ENCODE results near the gene LETM1. TPM values are rescaled to one million over a fixed set of nuclear protein-coding genes. Genes with fewer than 3 reads are reported as not detected.

LETM1 gene
- total RNA-seq, 2 donors from 2014 or later, result 45.7 to 52.4 TPM

DNA sequence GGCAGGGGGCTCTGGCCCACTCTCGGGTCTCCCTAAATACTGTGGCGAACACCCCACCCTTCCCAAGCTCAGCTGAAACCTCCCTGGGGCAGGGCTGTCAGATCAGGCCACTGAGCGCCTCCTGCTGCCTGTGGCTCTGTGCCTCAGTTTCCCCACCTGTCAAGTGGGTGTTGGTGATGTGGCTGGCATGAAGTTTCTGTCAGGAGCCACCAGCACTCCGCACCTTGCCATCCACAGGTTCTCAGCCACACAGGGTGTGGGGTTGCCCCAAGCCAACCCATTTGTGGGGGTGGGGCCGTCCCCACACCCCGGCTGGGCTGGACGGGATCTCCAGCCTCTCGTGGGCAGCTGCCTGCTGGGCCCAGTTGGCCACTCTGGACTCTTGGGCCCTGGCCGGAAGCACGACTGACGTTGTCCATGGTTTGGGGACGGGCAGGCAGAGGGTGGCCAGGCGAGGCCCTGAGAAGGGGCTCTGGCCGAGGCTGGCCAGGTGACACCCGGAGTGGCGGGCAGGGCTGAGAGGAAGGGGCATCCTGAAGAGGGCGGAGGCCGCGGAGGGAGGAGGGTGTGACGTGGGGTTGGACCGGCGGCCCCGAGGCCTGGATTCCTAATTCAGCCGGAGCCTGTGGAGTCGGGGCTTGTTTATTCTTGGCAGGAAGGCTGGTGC lies 68.4 kb downstream of the LETM1 start:
- Mint-ChIP-seq H3K27ac (no peak overlapping the region), H3K9me3 (no peaks in the 10 kb centered on the region), H3K27me3 (ENCODE audit: insufficient read depth) (peaks cover 25% of the 10 kb centered on the region), H3K4me3 (no peak overlapping the region), H3K36me3 (ENCODE audit: low read depth) (no peaks in the 10 kb centered on the region), H3K4me1 (no peaks in the 10 kb centered on the region)
- Histone ChIP-seq H3K9ac (ENCODE audit: extremely low read depth, low read length, poor library complexity, severe bottlenecking) (no peak overlapping the region), H3K9me3 (ENCODE audit: control insufficient read depth, low read length) (no peaks in the 10 kb centered on the region), H3K27ac (ENCODE audit: low read depth, low read length) (no peak overlapping the region), H3K36me3 (ENCODE audit: control insufficient read depth, insufficient read depth, low read length) (no peaks in the 10 kb centered on the region), H3K4me1 (ENCODE audit: control insufficient read depth, insufficient read depth, low read length) (no peaks in the 10 kb centered on the region), H3K4me3 (ENCODE audit: low read length) (no peak overlapping the region), H3K27me3 (ENCODE audit: control insufficient read depth, insufficient read depth, low read length, poor library complexity, severe bottlenecking) (peaks cover 17% of the 10 kb centered on the region)
- DNase-seq, result no peak
- 85 to 92% methylated on average over 11 to 25 of the region's 25 CpGs for WGBS, 2 experiments (ENCODE audit: insufficient coverage in 1 of 2, insufficient read length in 1 of 2)
- TF ChIP-seq, protein P1, sequence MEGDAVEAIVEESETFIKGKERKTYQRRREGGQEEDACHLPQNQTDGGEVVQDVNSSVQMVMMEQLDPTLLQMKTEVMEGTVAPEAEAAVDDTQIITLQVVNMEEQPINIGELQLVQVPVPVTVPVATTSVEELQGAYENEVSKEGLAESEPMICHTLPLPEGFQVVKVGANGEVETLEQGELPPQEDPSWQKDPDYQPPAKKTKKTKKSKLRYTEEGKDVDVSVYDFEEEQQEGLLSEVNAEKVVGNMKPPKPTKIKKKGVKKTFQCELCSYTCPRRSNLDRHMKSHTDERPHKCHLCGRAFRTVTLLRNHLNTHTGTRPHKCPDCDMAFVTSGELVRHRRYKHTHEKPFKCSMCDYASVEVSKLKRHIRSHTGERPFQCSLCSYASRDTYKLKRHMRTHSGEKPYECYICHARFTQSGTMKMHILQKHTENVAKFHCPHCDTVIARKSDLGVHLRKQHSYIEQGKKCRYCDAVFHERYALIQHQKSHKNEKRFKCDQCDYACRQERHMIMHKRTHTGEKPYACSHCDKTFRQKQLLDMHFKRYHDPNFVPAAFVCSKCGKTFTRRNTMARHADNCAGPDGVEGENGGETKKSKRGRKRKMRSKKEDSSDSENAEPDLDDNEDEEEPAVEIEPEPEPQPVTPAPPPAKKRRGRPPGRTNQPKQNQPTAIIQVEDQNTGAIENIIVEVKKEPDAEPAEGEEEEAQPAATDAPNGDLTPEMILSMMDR (conservative IDR thresholded peaks at IDR 0.05), result no peak

DNA sequence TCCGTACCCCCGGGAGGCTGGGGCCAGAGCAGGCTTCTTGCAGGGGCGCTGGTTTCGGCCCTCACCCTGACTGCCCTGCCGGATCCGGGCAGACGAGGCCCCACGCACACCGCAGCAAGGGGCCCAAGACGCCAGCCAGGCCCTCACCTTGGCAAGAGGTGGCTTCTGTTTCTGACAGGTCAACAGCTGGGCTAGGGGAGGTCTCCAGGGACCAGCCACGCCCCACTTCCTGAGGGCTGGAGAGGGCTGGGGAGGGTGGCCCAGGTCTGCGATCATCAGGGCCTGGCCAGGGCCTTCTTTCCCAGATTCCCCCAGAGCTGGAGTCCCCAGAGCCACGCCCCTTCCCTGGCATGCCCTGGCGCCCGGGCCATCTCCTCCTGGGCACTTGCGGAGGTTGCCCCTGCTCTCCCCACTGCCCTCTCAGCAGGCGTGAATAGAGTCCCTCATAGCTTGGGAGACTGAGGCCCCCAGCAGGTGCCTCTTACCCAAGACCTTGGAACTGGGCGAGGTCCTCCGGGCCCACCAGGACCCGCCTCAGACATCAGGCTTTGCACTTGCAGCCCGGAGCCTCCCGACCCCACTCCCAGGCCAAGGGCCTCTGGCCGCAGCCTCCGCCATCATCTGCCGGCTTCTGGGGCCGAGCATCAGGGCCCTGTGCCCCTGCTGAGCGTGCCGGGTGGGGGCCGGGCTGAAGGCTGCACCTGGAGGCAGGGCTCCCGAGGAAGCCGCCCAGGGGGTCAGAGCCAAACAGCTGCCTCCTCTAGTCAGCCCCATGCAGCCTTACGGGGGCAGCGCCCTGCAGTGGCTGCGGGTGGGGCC lies 69.2 kb downstream of the LETM1 start:
- Histone ChIP-seq H3K9me3 (ENCODE audit: control insufficient read depth, low read length) (no peaks in the 10 kb centered on the region), H3K27me3 (ENCODE audit: control insufficient read depth, insufficient read depth, low read length, poor library complexity, severe bottlenecking) (peaks cover 9% of the 10 kb centered on the region), H3K4me1 (ENCODE audit: control insufficient read depth, insufficient read depth, low read length) (no peaks in the 10 kb centered on the region), H3K4me3 (ENCODE audit: low read length) (no peak overlapping the region), H3K9ac (ENCODE audit: extremely low read depth, low read length, poor library complexity, severe bottlenecking) (no peak overlapping the region), H3K27ac (ENCODE audit: low read depth, low read length) (no peak overlapping the region), H3K36me3 (ENCODE audit: control insufficient read depth, insufficient read depth, low read length) (no peaks in the 10 kb centered on the region)
- no peak for DNase-seq
- Mint-ChIP-seq H3K27me3 (ENCODE audit: insufficient read depth) (peaks cover 18% of the 10 kb centered on the region), H3K9me3 (no peaks in the 10 kb centered on the region), H3K27ac (no peak overlapping the region), H3K36me3 (ENCODE audit: low read depth) (no peaks in the 10 kb centered on the region), H3K4me3 (no peak overlapping the region), H3K4me1 (no peaks in the 10 kb centered on the region)
- TF ChIP-seq, protein P1 (conservative IDR thresholded peaks at IDR 0.05), result no peak
- WGBS, 2 experiments (ENCODE audit: insufficient coverage in 1 of 2, insufficient read length in 1 of 2), result 91 to 96% methylated on average over 21 to 34 of the region's 34 CpGs

DNA sequence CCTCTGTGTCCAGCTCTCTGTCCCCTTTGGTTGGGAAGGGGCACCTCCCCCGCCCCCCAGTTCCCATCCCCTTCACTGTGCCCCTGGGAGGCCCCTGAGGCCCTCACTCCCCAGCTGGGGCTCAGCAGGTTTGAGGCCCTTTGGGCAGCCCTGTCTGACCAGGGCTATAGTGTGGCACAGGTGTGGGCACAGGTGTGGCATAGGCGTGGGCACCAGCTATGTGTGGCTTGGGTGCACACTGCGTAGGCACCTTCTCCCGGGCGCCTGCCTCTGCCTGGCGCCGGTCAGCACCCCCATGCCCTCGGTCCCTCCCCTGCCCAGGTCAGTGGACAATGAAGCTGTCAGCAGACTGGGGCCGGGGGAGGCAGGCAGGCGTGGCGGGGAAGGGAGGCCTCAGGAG lies 70.4 kb downstream of the LETM1 start:
- Histone ChIP-seq H3K27me3 (ENCODE audit: control insufficient read depth, insufficient read depth, low read length, poor library complexity, severe bottlenecking) (no peaks in the 10 kb centered on the region), H3K27ac (ENCODE audit: low read depth, low read length) (no peak overlapping the region), H3K4me1 (ENCODE audit: control insufficient read depth, insufficient read depth, low read length) (no peaks in the 10 kb centered on the region), H3K4me3 (ENCODE audit: low read length) (no peak overlapping the region), H3K9ac (ENCODE audit: extremely low read depth, low read length, poor library complexity, severe bottlenecking) (no peak overlapping the region), H3K9me3 (ENCODE audit: control insufficient read depth, low read length) (no peaks in the 10 kb centered on the region), H3K36me3 (ENCODE audit: control insufficient read depth, insufficient read depth, low read length) (no peaks in the 10 kb centered on the region)
- TF ChIP-seq, protein P1 (conservative IDR thresholded peaks at IDR 0.05), result no peak
- no peak overlapping the region for H3K27ac Mint-ChIP-seq
- peaks cover 7% of the 10 kb centered on the region for H3K27me3 Mint-ChIP-seq (ENCODE audit: insufficient read depth)
- DNase-seq, result no peak
- H3K9me3 Mint-ChIP-seq, result no peaks in the 10 kb centered on the region
- H3K4me3 Mint-ChIP-seq, result no peak overlapping the region
- H3K36me3 Mint-ChIP-seq (ENCODE audit: low read depth), result no peaks in the 10 kb centered on the region
- 93 to 100% methylated on average over 4 to 11 of the region's 11 CpGs for WGBS, 2 experiments (ENCODE audit: insufficient coverage in 1 of 2, insufficient read length in 1 of 2)
- no peaks in the 10 kb centered on the region for H3K4me1 Mint-ChIP-seq
